Endometrium (tissue), 2 donors: ENCODE measurements around the gene FBRSL1.

Source experiments
- FAIRE-seq: peaks from 2 replicates; lab custom pipeline; 2012; peaks lifted over from hg19 to GRCh38; lab: Jason Lieb, UNC
- donor health status: control.
- donor health status: control.

FBRSL1 gene

GRCh38 chr12:132497514-132498405, 7.8 kb downstream of the FBRSL1 start:
- no peak for FAIRE-seq

GRCh38 chr12:132498931-132499330, 9.0 kb downstream of the FBRSL1 start:
- FAIRE-seq = no peak

- FAIRE-seq = no peak
These were observed 10.3 kb downstream of the FBRSL1 start for GRCh38 chr12:132500142-132500855.

GRCh38 chr12:132500856-132501180, 10.9 kb downstream of the FBRSL1 start:
- FAIRE-seq = no peak

- no peak for FAIRE-seq
These were observed 11.4 kb downstream of the FBRSL1 start for GRCh38 chr12:132501204-132501940.

- no peak for FAIRE-seq
These were observed 12.4 kb downstream of the FBRSL1 start for GRCh38 chr12:132502149-132502881.

GRCh38 chr12:132502882-132503193, 12.9 kb downstream of the FBRSL1 start:
- no peak for FAIRE-seq

GRCh38 chr12:132503618-132504204, 13.8 kb downstream of the FBRSL1 start:
- no peak for FAIRE-seq

- FAIRE-seq = no peak
These were observed 15.3 kb downstream of the FBRSL1 start for GRCh38 chr12:132505105-132505851.

- FAIRE-seq = no peak
These were observed 15.9 kb downstream of the FBRSL1 start for GRCh38 chr12:132505852-132506219.

- FAIRE-seq = no peak
These were observed 16.6 kb downstream of the FBRSL1 start for GRCh38 chr12:132506328-132507160.

- FAIRE-seq = no peak
These were observed 17.2 kb downstream of the FBRSL1 start for GRCh38 chr12:132507161-132507538.

- FAIRE-seq = no peak
These were observed 17.9 kb downstream of the FBRSL1 start for GRCh38 chr12:132507656-132508490.

- no peak for FAIRE-seq
These were observed 18.5 kb downstream of the FBRSL1 start for GRCh38 chr12:132508491-132508740.

- no peak for FAIRE-seq
These were observed 19.1 kb downstream of the FBRSL1 start for GRCh38 chr12:132508860-132509732.

- no peak for FAIRE-seq
These were observed 20.3 kb downstream of the FBRSL1 start for GRCh38 chr12:132510111-132510724.

- no peak for FAIRE-seq
These were observed 21.0 kb downstream of the FBRSL1 start for GRCh38 chr12:132510746-132511477.
